Measurements from ENCODE around the gene CDC34.

GRCh38 chr19:570251-570686, 38.7 kb downstream of the CDC34 start:
- TF ChIP-seq MAZ (IDR thresholded peaks at IDR 0.05; ENCODE audit: borderline replicate concordance, low read depth, low read length) (no peak), RAD21 (conservative IDR thresholded peaks at IDR 0.05 in 1 of 2, IDR thresholded peaks at IDR 0.05 in 1 of 2) (no peak), CTCF (IDR thresholded peaks at IDR 0.05) (no peak), NR3C1 (IDR thresholded peaks at IDR 0.05) (no peak), POLR2A (IDR thresholded peaks at IDR 0.05; ENCODE audit: low read length) (no peak), KDM5A (IDR thresholded peaks at IDR 0.05) (no peak), ZFP36 (IDR thresholded peaks at IDR 0.05; ENCODE audit: borderline replicate concordance, partially characterized antibody) (no peak), CHD2 (IDR thresholded peaks at IDR 0.05; ENCODE audit: low read length, partially characterized antibody) (no peak), MYC (IDR thresholded peaks at IDR 0.05; ENCODE audit: borderline replicate concordance, low read length) (no peak), SMC3 (IDR thresholded peaks at IDR 0.05) (no peak), REST (IDR thresholded peaks at IDR 0.05) (no peak), EP300 (IDR thresholded peaks at IDR 0.05) (no peak), MAFK (IDR thresholded peaks at IDR 0.05; ENCODE audit: partially characterized antibody) (no peak)
